T-helper 9 cell (primary cell): ENCODE measurements around the gene THAP7.
"Not testable (repeated sequence)": the region's sequence is repeated elsewhere in the genome, so short reads cannot be mapped to it uniquely, and the experiment has no call there.

Experiments
- DNase-seq: peaks from one replicate; pipeline ENCODE4 v3.0.0-alpha.2; 2020

Gene THAP7

GRCh38 chr22:20978419-20978818 lies 23.5 kb downstream of the THAP7 start:
- no peak for DNase-seq

- no peak for DNase-seq
These were observed 24.3 kb downstream of the THAP7 start for GRCh38 chr22:20977516-20978170.

GRCh38 chr22:20977019-20977418 lies 24.9 kb downstream of the THAP7 start:
- DNase-seq = no peak

GRCh38 chr22:20976291-20976877 lies 25.5 kb downstream of the THAP7 start:
- no peak for DNase-seq

- DNase-seq = no peak
These were observed 26.2 kb downstream of the THAP7 start for GRCh38 chr22:20975541-20976290.

- no peak for DNase-seq
These were observed 27.5 kb downstream of the THAP7 start for GRCh38 chr22:20974336-20974955.

GRCh38 chr22:20973634-20974286 lies 28.2 kb downstream of the THAP7 start:
- DNase-seq = no peak

GRCh38 chr22:20972933-20973577 lies 28.9 kb downstream of the THAP7 start:
- DNase-seq = no peak

- DNase-seq = not testable (repeated sequence)
These were observed 29.8 kb downstream of the THAP7 start for GRCh38 chr22:20972014-20972694.

GRCh38 chr22:20970939-20971657 lies 30.8 kb downstream of the THAP7 start:
- DNase-seq = no peak

- no peak for DNase-seq
These were observed 33.5 kb downstream of the THAP7 start for GRCh38 chr22:20968281-20968977.

- DNase-seq = no peak
These were observed 34.2 kb downstream of the THAP7 start for GRCh38 chr22:20967697-20968211.

GRCh38 chr22:20966883-20967696 lies 34.8 kb downstream of the THAP7 start, which contains the start of gene AIFM3:
Gene AIFM3 (plus strand): TSS chr22:20967255. CDS start chr22:20967945, 690 bp downstream.
- DNase-seq = no peak

- DNase-seq = no peak
These were observed 35.7 kb downstream of the THAP7 start for GRCh38 chr22:20965888-20966855.

- no peak for DNase-seq
These were observed 36.6 kb downstream of the THAP7 start for GRCh38 chr22:20965104-20965887.

- DNase-seq = no peak
These were observed 37.2 kb downstream of the THAP7 start for GRCh38 chr22:20964799-20965103.

GRCh38 chr22:20964090-20964798 lies 37.7 kb downstream of the THAP7 start:
- no peak for DNase-seq
